Tibial nerve (tissue), 4 donors: ENCODE measurements around the gene CIT. TPM values are rescaled to one million over a fixed set of nuclear protein-coding genes. Genes with fewer than 3 reads are reported as not detected.

Experiments used
- DNase-seq, 2 donors: peaks; one replicate each; pipeline ENCODE4 v3.0.0-alpha.2; 2019; ENCODE audit warnings: low spot score in 2 of 2
- H3K27ac ChIP-seq, 4 donors: fragments of 200-600 bp; sonication (generic) in 3 of 4; one replicate each; pipeline ENCODE4 v1.5.1; 2017 to 2019; ENCODE audit warnings: mild to moderate bottlenecking in 1 of 4
- H3K27me3 ChIP-seq, 2 donors: fragments of 200-600 bp; sonication (generic) in 1 of 2; one replicate each; pipeline versions ENCODE4 v1.5.1 to v1.6.0; 2017 to 2019
- H3K36me3 ChIP-seq, 3 donors: fragments of 200-600 bp; sonication (generic); one replicate each; pipeline ENCODE4 v1.5.1; 2018 to 2019
- H3K4me1 ChIP-seq, 4 donors: fragments of 200-600 bp; sonication (generic) in 3 of 4; one replicate each; pipeline ENCODE4 v1.5.1; 2017 to 2019
- H3K4me3 ChIP-seq, 4 donors: fragments of 200-600 bp; sonication (generic) in 3 of 4; one replicate each; pipeline ENCODE4 v1.5.1; 2017 to 2019; ENCODE audit warnings: mild to moderate bottlenecking in 1 of 4, moderate library complexity in 1 of 4
- H3K9me3 ChIP-seq, 4 donors: fragments of 200-600 bp; sonication (generic) in 3 of 4; one replicate each; pipeline ENCODE4 v1.5.1; 2017 to 2019
- CTCF ChIP-seq, 5 experiments: fragments of 200-600 bp in 3 of 5; fragments of 450-650 bp in 2 of 5; sonication (generic) in 3 of 5; IDR thresholded peaks; one replicate each; pipeline ENCODE4 v1.5.1; 2016 to 2019; ENCODE audit warnings: antibody characterized with exemption in 5 of 5, mild to moderate bottlenecking in 3 of 5, moderate library complexity in 2 of 5
- EP300 ChIP-seq, 2 donors: sonication (generic); formaldehyde crosslinking; IDR thresholded peaks; one replicate each; pipeline ENCODE4 v1.6.1; 2017; ENCODE audit warnings: antibody characterized with exemption in 2 of 2, mild to moderate bottlenecking in 1 of 2
- POLR2A ChIP-seq, 2 donors: fragments of 450-650 bp; IDR thresholded peaks; one replicate each; pipeline ENCODE4 v1.6.1; 2017; ENCODE audit warnings: antibody characterized with exemption in 2 of 2, mild to moderate bottlenecking in 2 of 2, moderate library complexity in 2 of 2
- WGBS, 2 donors: methylation state at CpG; one replicate each; pipeline ENCODE4 v1.1.5; 2018; 5-methylcytosine and 5-hydroxymethylcytosine counted together
- total RNA-seq, 4 donors: library from RNA; depleted of rRNA; stranded (reverse); fragments of >200 nt; gene quantifications; one replicate each; pipeline ENCODE4 v1.1.0, GENCODE V29; 2016

Gene CIT
- total RNA-seq, 4 donors from 2014 or later, result 22.0 to 72.1 (median 40.8) TPM

DNA sequence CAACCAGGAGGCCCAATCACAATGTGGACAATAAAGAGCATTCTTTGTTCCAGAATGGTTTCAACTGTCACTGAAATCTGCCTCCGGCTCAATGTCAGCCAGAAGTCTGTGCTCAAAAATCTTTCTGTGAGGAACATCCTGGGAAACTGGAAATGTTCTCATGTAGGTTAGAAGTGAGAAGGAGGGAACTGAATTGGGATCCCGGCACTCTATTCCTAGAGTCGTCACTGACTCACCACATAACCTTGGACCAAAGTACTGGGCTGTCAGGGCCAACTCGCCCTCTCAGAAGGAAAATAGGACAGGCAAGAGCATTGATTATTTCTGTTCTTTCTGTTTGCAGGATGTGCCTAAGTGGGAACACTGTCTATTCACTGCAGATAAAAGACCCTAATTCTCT lies 151.6 kb downstream of the CIT start:
- Histone ChIP-seq H3K4me1 (no peaks in the 10 kb centered on the region), H3K9me3 (no peaks in the 10 kb centered on the region), H3K27me3 (no peaks in the 10 kb centered on the region), H3K27ac (no peak overlapping the region), H3K36me3 (peaks cover 0 to 13% (median 0%) of the 10 kb centered on the region in 3 donors), H3K4me3 (no peak overlapping the region)
- DNase-seq, result no peak
- 63 to 69% methylated on average over 4 of the region's 4 CpGs for WGBS, 2 donors
- TF ChIP-seq CTCF (IDR thresholded peaks at IDR 0.05), result no peak
- TF ChIP-seq POLR2A (IDR thresholded peaks at IDR 0.05), result no peak
- TF ChIP-seq EP300 (IDR thresholded peaks at IDR 0.05), result no peak

GRCh38 chr12:119721306-119721705 lies 155.8 kb downstream of the CIT start:
- Histone ChIP-seq H3K4me1 (peaks cover 0 to 7% (median 0%) of the 10 kb centered on the region in 4 donors), H3K27me3 (no peaks in the 10 kb centered on the region), H3K4me3 (no peak overlapping the region), H3K9me3 (no peaks in the 10 kb centered on the region), H3K36me3 (peaks cover 0 to 29% (median 0%) of the 10 kb centered on the region in 3 donors), H3K27ac (no peak overlapping the region)
- 94 to 98% methylated on average over 4 of the region's 4 CpGs for WGBS, 2 donors
- TF ChIP-seq POLR2A (IDR thresholded peaks at IDR 0.05) (no peak), CTCF (IDR thresholded peaks at IDR 0.05) (no peak), EP300 (IDR thresholded peaks at IDR 0.05) (no peak)
- no peak for DNase-seq

DNA sequence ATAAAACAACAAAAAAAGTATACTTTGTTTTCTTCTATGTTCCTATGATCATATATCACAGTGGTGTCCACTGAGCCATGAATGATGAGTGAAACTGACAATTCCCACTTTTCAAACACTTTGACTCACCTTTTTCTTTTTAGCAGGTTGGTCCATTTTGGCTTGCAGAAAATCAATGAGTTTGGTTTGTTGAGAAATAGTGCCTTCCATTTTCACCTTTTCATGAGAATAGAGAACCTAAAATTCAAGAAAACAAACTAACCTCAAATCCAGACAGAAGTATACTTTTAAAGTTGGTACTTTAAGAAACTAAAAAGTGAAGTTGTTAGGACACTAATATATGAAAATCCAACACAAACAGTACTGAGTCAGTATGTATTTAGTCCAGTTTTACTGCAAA lies 156.8 kb downstream of the CIT start:
- no peak for TF ChIP-seq EP300 (IDR thresholded peaks at IDR 0.05)
- TF ChIP-seq POLR2A (IDR thresholded peaks at IDR 0.05), result no peak
- TF ChIP-seq CTCF (IDR thresholded peaks at IDR 0.05), result no peak
- Histone ChIP-seq H3K27ac (no peak overlapping the region), H3K27me3 (no peaks in the 10 kb centered on the region), H3K36me3 (peaks cover 0 to 29% (median 0%) of the 10 kb centered on the region in 3 donors), H3K9me3 (no peaks in the 10 kb centered on the region), H3K4me1 (peaks cover 0 to 15% (median 0%) of the 10 kb centered on the region in 4 donors), H3K4me3 (no peak overlapping the region)
- DNase-seq, result no peak

DNA sequence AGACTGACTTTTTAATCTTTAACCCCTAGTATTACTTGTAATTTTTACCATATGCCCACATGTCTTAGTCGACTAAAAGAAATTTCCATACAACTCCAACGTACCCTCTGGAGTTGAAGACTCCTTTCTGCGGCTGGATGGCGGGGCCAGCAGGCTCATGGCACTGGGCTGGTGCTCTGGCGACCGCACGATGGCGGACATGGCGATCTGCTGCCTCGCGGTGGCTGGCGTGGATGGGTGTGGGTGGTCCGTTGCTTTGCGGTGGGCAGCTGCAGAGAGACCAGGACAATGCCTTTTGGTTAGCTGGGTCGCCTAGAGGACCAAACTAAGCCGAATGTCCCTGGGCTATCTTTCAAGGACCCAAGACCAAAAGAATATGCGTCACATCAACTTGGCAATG lies 159.0 kb downstream of the CIT start:
- no peak overlapping the region for H3K27ac ChIP-seq
- no peak overlapping the region for H3K4me3 ChIP-seq
- H3K27me3 ChIP-seq, result no peaks in the 10 kb centered on the region
- TF ChIP-seq EP300 (IDR thresholded peaks at IDR 0.05), result no peak
- no peak for TF ChIP-seq CTCF (IDR thresholded peaks at IDR 0.05)
- no peak for TF ChIP-seq POLR2A (IDR thresholded peaks at IDR 0.05)
- no peaks in the 10 kb centered on the region for H3K9me3 ChIP-seq
- no peak for DNase-seq
- H3K36me3 ChIP-seq, result peaks cover 0 to 51% (median 0%) of the 10 kb centered on the region in 3 donors
- 98 to 99% methylated on average over 17 of the region's 17 CpGs for WGBS, 2 donors
- H3K4me1 ChIP-seq, result peaks cover 0 to 15% (median 0%) of the 10 kb centered on the region in 4 donors

GRCh38 chr12:119715268-119715620 lies 161.9 kb downstream of the CIT start:
- no peak for DNase-seq
- H3K9me3 ChIP-seq, result no peaks in the 10 kb centered on the region
- H3K4me3 ChIP-seq, result no peak overlapping the region
- no peaks in the 10 kb centered on the region for H3K27me3 ChIP-seq
- 84 to 91% methylated on average over 3 of the region's 3 CpGs for WGBS, 2 donors
- H3K36me3 ChIP-seq, result peaks cover 0 to 80% (median 0%) of the 10 kb centered on the region in 3 donors
- H3K4me1 ChIP-seq, result peaks cover 0 to 15% (median 0%) of the 10 kb centered on the region in 4 donors
- TF ChIP-seq EP300 (IDR thresholded peaks at IDR 0.05) (no peak), POLR2A (IDR thresholded peaks at IDR 0.05) (no peak), CTCF (IDR thresholded peaks at IDR 0.05) (no peak)
- no peak overlapping the region for H3K27ac ChIP-seq
